Bone marrow (tissue), 2 donors: ENCODE measurements around the gene POLR2B.
"Not testable (repeated sequence)": the region's sequence is repeated elsewhere in the genome, so short reads cannot be mapped to it uniquely, and the experiment has no call there.

ENCODE experiments used
- DNase-seq, 2 donors: peaks; one replicate each; lab custom pipeline; 2025; lab: John Stamatoyannopoulos, UW

POLR2B gene

GRCh38 chr4:56978750-56979303, at the start of gene POLR2B:
Gene POLR2B (plus strand): TSS chr4:56978896. CDS start chr4:56978986, 90 bp downstream.
- DNase-seq: peak; percentile 75 to 93

- no peak for DNase-seq
These were observed 48.1 kb upstream of the POLR2B start for GRCh38 chr4:56930638-56931037.

- no peak for DNase-seq
These were observed 46.8 kb upstream of the POLR2B start for GRCh38 chr4:56931924-56932323.

- no peak for DNase-seq
These were observed 41.4 kb upstream of the POLR2B start for GRCh38 chr4:56937262-56937661.

GRCh38 chr4:56939826-56940225, 38.9 kb upstream of the POLR2B start:
- DNase-seq: not testable (repeated sequence)

GRCh38 chr4:56940403-56940802, 38.3 kb upstream of the POLR2B start:
- no peak for DNase-seq

- DNase-seq: no peak
These were observed 37.7 kb upstream of the POLR2B start for GRCh38 chr4:56940971-56941370.

GRCh38 chr4:56941403-56941802, 37.3 kb upstream of the POLR2B start:
- DNase-seq: no peak

GRCh38 chr4:56953680-56954520, 24.8 kb upstream of the POLR2B start:
- no peak for DNase-seq

GRCh38 chr4:56958111-56958517, 20.6 kb upstream of the POLR2B start:
- peak; percentile 7 to 8 for DNase-seq

- no peak for DNase-seq
These were observed 19.6 kb upstream of the POLR2B start for GRCh38 chr4:56959100-56959499.

GRCh38 chr4:56961107-56961500, 17.6 kb upstream of the POLR2B start:
- no peak for DNase-seq

GRCh38 chr4:56971383-56971782, 7.3 kb upstream of the POLR2B start:
- no peak for DNase-seq

GRCh38 chr4:56972389-56972788, 6.3 kb upstream of the POLR2B start:
- DNase-seq: no peak

GRCh38 chr4:56972809-56973208, 5.9 kb upstream of the POLR2B start:
- no peak for DNase-seq

GRCh38 chr4:56973336-56973735, 5.4 kb upstream of the POLR2B start:
- DNase-seq: no peak

GRCh38 chr4:56976283-56976836, 2.3 kb upstream of the POLR2B start:
- no peak for DNase-seq

GRCh38 chr4:56976837-56977320, 1.8 kb upstream of the POLR2B start:
- DNase-seq: peak in 1 of 2 donors; percentile 41

- peak; percentile 92 to 94 for DNase-seq
These were observed 1.2 kb upstream of the POLR2B start, which contains the start of gene NOA1 for GRCh38 chr4:56977321-56978012. Gene NOA1 (minus strand): TSS chr4:56977606. CDS start chr4:56977585, 21 bp downstream.

GRCh38 chr4:56979421-56980072, 851 bp downstream of the POLR2B start:
- no peak for DNase-seq

GRCh38 chr4:56981795-56982201, 3.1 kb downstream of the POLR2B start:
- no peak for DNase-seq

- no peak for DNase-seq
These were observed 7.5 kb downstream of the POLR2B start for GRCh38 chr4:56986192-56986591.
